Peyer's patch (tissue), 4 donors: Measurements from ENCODE around the gene APLP1.

Experiments
- POLR2A ChIP-seq, 2 donors: fragments of 450-650 bp; IDR thresholded peaks; one replicate each; pipeline ENCODE4 v1.5.1; 2017; ENCODE audit warnings: antibody characterized with exemption in 2 of 2, mild to moderate bottlenecking in 2 of 2, moderate library complexity in 2 of 2
- TF ChIP-seq, protein P1 (sequence below), 6 experiments: fragments of 450-650 bp in 4 of 6; fragments of 200-600 bp in 2 of 6; sonication (generic) in 1 of 6; IDR thresholded peaks; one replicate each; pipeline ENCODE4 v1.5.1; 2017 to 2019; ENCODE audit warnings: antibody characterized with exemption in 6 of 6, mild to moderate bottlenecking in 3 of 6, moderate library complexity in 1 of 6

DNA sequence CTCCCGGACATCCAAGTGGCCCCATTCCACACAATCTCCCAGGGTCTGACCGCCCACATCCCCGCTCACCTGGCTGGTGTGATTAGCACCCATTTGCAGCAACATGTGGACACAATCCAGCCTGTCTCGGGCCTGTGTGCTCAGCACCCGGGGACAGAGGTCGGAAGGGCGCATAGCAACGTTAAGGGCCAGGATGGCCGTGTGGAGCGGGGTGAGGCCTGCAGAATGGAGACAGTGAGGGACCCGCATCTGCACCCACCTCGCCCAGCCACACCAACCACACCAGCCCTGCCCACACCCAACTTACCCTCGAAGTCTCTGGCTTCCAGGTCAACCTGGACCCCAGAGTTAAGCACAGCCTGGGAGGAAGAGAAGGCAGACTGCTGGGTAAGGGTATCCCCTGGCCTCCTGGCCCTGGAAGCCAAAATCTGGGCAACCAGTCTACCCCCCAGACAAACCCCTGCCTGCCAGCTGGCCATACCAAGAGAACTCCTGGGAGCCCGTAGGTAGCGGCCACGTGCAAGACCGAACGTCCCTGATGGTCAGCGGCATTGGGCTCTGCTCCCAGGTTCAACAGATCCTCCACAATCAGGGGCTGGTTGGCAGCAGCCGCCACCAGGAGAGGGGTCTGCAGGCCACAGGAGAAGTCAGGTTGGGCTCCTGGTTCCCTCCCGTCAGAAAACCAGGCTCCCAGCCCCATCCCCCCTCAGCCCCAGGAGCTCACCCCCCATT, 27.7 kb downstream of the APLP1 start:
- TF ChIP-seq POLR2A (IDR thresholded peaks at IDR 0.05) = no peak
- TF ChIP-seq, protein P1, sequence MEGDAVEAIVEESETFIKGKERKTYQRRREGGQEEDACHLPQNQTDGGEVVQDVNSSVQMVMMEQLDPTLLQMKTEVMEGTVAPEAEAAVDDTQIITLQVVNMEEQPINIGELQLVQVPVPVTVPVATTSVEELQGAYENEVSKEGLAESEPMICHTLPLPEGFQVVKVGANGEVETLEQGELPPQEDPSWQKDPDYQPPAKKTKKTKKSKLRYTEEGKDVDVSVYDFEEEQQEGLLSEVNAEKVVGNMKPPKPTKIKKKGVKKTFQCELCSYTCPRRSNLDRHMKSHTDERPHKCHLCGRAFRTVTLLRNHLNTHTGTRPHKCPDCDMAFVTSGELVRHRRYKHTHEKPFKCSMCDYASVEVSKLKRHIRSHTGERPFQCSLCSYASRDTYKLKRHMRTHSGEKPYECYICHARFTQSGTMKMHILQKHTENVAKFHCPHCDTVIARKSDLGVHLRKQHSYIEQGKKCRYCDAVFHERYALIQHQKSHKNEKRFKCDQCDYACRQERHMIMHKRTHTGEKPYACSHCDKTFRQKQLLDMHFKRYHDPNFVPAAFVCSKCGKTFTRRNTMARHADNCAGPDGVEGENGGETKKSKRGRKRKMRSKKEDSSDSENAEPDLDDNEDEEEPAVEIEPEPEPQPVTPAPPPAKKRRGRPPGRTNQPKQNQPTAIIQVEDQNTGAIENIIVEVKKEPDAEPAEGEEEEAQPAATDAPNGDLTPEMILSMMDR (IDR thresholded peaks at IDR 0.05) = no peak
